Eye (tissue), 1 donor: Measurements from ENCODE around the gene NPRL2.

Experiments
- DNase-seq: peaks from one replicate; pipeline ENCODE4 v3.0.0-alpha.2; 2015

NPRL2 gene

DNA sequence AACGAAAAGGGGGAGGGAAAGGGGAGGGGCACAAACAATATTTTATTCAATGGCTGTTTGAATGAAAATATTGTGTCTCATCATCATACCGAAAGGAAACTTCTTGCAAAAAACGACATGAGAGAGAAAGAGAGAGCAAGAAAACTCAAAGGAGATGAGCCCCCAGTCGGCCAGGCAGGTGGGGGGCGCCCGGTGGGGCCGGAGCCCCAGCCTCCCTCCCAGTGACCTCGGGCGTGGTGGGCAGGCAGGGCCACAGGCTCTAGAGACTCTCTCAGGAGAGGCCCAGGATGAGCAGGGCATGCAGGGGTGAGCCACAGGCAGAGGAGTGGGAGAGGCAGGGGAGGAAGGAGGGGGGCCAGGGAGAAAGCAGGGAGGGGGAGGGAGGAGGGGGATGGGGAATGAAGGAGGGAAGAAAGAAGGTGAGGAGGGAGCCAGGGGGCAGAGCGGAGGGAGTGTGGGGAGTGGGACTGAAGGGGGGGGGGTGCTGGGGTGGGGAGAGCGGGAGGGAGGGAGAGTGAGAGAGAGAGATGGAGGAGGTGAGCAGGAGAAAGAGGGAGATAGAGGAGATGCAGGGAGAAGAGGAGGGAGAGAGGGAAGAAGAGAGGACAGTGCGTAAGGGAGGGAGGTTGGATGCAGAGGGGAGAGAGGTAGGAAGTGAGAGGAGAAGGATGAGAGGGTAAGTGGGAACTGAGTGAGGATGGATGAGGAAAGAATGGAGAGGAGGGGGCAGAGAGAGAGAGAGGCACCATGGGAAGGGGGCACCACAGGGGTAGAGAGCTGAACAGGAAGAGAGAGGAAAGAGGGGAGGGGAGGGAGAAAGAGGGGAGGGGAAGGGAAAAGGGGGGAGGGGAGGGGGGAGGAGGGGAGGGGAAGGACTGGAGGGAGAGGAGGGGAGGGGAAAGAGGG, 22.8 kb upstream of the NPRL2 start:
- DNase-seq, result peak; percentile 85

DNA sequence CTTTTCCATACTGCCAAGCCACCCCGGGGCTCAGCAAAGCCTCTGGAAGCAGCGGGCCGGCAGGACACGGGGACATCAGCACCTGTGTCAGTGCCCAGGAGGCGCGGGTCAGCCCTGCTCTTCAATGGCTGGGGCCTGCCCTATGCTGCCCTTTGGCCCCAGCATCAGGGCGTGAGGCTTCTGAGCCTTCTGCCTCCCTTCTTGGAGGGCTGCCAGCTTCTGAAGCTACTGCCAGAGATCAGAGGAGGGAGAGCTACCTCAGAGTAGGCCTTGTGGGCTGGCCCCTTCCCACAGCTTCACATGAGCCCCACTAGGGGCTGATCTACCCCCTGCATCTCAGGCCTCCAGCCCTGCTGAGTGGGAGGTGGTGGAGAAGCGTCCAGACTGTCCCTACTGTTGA, 21.8 kb upstream of the NPRL2 start:
- peak; percentile 68 for DNase-seq

DNA sequence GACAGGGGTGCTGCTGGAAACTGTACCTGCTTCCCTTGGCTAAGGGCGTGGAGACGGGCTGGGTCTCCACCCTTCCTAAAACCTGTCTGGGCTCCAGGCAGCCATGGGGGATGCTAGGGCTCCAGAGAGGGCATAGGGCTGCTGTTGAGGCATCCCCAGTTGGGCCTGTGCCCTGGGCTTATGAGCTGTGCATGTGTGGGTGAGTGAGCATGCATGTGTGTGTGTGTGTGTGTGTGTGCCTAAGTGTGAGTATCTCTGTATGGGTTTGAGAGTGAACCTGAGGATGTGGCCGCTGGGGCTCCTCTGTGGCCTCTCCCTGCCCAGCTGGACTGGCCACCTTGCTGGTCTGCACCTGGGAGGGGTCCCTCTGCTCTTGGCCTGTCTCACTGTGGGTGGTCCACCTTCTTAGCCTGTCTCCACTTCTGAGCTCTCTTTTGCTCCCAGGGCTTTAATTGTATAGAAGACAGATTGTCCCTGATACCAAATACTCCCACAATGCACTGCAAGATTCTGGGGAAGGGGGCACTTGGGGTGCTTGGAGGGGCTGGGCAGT, 20.6 kb upstream of the NPRL2 start:
- DNase-seq, result peak; percentile 55

DNA sequence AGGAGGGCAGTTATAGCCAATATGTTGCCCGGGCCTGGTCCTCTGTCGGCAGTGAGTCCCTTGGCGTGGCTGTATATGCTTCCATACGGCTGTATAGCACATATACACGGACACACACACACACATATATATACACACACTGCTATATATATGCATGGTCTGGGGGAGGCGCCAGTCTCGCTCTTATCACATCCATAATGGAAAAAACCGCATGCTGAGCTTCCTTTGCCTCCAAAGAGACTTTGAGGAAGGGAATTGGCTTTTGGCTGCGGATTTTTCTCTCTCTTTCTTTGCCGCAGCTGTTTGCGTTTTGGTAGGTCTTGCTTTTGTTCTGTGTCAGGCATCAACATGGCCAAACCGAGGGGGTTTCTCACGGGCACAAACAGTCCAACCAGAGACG, 20.0 kb upstream of the NPRL2 start:
- peak; percentile 80 for DNase-seq

DNA sequence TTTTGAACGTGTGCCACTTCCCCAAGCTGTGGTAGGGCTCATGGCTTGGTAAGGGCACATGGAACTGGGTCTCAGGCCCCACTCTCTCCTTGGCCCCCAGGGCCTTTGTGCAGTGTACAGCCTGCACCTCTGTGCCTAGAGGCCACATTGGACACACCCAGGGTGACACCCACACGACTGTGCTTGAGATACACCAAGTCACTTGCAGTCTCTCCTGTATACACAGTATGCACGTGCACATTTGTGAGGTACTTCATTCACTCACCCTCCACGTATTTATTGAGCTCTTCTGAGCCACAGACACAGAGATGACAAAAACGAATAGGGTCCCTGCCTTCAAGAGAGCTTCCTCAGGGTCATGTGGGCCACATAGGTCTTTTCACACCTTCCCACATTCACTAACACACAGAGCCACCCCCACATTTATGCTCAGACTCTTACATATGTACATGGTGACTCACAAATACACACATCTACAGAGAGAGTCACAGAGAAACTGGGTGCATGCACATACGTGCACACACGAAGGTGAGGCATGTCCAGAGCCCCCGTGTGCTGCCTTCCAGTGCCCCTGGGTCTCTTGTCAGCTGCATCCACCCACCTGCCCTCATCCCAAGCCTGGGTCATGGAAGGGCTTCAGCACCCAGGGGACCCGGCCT, 18.6 kb upstream of the NPRL2 start:
- DNase-seq, result no peak

DNA sequence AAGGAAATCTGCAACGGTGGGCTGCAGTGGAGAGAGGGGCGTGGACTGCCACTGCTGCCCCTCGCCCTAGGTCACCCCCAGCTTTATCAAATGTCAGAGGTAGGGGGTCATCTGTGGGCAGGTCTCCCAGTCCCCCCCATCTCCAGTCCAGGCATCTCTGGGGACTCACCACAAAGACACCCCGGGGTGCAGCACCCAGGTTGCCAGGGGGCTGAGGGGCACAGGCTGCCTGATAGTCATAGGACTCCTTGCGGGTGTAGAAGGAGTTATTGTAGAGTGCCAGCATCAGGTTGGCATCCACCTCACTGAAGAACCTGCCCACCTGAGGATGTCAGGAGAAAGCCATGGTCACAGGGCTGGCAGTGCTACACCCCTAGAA, 15.3 kb upstream of the NPRL2 start:
- DNase-seq, result no peak

DNA sequence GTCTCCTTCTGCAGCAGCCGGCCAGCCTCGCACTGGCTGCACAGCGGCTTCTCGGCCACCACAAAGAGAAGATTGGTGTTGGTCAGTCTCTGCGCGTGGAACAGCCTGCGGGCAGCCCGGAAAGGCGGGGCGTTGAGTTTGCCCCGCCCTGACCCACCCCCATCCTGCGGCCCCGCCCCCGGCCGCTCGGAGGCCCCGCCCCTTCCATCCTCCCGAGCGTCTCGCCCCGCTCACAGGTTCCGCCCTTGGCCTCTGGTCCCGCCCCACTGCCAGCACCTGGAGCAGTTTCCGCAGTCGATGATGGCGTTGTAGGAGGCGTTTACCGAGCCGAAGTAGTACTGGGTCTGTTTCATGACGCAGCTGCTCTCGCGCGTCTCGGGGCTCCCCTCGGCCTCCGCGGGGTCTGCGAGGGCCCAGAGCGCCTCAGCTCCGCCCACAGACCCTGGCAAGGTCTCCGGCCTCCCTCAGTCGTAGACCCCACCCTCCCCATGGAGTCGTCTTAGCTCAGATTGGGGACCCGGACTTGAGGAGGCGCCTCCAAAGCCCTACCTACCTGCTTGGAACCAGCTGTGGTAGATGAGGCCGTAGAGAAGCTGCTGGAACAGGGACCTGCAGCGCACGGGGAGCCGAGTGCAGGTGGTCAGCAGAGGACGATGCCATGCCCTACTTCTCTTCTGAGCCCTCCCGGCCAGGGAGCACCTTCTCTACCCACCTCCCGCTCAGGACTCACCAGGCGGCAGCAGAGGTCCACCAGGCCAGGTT, 14.7 kb upstream of the NPRL2 start:
- DNase-seq, result peak; percentile 88

DNA sequence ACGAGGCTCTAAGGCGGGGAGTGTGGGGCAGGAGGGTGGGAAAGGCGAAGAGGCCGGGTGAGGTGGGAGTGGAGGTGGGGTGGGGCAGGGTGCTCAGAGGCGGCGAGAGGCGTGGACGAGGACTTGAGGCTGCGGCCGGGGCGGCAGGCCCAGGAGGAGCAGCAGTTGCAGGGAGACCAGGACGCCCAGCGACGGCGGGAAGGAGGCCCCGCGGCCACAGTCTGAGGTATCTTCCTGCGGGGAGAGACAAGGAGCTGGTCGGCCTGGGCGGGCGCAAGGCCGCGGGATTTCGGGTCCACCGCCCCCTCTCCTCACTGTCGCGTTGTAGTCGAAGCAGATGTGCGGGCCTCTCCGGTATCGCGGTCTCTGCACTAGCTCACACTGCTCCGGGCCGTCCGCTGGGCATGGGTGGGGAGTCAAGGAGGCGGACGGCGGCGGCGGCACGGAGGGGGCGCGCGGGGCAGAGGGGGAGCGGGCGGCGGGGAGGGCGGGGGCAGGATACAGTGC, 14.1 kb upstream of the NPRL2 start:
- peak; percentile 79 for DNase-seq

DNA sequence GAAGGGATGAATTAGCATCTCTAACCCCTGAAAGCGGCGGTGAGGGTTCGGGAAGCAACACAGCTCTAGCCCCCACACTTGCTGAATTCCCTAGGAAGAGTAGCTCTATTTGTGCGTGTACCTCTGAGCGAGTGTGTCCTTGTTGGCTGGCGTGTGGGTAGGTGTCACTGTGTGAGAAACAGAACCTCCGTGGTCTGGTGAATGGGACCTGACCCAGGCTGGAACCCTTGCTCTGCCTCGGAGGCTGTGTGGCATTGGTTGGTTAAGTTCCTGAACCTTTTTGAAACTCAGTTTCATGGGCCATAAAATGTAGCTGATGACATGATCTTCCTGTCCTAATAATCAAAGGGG, 9.2 kb upstream of the NPRL2 start:
- no peak for DNase-seq

DNA sequence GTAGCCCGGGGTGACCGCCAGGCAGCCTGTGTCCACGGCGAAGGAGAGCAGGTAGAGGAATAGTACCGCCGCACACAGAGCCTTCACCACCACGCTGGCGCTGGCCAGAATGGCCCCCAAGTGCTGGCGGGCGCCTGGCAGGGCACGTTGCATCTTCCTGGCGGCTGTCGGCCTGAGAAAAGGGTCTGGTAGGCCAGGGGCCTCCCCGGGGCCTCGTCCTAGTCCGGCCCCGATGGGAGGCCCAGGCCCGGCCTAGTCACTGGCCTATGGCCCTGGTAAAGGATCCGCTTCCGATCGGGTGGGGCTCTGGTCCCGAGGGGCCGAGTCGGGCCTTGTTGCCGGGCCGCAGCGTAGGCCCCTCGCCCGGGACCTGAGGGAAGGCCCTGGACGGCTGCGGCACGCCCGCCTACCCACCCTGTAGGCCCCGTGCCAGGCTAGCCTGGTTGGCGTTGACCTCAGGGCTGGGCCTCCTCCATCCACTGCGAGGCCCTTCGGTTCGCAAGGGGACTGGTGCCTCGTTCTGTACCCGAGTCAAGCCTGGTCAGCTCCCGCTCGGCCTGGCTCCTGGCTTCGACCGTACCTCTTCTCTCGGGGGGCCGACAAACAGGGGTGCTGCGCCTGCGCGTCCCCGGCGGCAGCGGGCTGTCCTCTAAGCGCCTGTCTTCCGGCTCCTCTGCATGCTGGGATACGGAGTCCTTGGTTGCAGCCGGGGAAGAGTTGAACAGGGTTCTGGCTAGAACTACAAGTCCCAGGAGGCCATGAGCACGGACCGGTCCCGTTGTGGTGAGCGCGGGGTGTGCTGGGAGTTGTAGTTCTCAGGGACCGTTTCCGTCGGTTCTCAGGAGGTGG, 8.6 kb upstream of the NPRL2 start, which contains the start of gene TMEM115:
TMEM115 (minus strand) TSS at position 611 of the 849 bp plus-strand sequence; CDS start at position 153, 458 bp downstream.
- peak; percentile 99 for DNase-seq

DNA sequence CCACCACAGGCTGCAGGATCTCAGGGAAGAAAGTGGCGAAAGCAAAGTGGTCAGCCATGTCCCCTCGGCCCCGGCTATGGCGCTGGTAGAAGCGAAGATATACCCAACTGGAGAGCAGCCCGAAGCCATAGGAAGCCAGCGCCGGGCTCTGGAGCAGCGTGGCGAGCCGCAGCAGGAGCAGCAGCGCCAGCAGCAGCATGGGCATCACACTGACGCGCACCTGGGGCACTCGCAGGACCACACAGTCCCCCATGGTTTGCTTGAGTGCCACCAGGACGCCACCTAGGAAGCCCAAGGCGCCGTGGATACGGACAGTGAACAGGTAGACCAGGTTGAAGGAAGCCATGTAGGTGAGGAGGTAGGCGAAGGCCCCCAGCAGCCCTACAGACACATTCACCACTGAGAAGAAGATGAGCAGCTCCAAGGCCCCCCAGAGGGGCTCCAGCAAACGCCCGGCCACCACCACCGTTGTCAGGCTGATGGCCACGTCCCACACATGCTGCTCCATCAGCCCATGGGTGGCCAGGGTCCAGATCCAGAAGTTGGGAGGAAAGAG, 7.9 kb upstream of the NPRL2 start:
- peak; percentile 0 for DNase-seq

DNA sequence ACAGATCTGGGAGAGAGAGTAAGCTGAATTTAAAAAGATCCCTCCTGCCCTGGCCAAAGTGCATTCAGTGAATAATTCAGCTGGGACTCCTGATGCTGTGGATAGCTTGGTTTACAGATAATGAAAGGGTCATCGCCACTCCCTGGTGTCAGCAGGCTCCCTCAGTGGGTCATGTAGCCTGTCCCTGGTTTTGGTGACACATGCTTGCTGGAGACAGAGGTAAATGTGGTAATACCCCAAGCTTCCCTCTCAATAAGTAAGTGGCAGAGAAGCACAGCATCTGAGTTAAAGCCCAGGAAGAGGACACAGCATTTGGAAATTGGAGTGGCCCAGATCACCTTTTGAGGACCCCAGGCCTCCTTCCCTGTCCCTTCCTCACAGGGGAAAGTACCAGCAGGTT, 6.9 kb upstream of the NPRL2 start:
- DNase-seq, result no peak

DNA sequence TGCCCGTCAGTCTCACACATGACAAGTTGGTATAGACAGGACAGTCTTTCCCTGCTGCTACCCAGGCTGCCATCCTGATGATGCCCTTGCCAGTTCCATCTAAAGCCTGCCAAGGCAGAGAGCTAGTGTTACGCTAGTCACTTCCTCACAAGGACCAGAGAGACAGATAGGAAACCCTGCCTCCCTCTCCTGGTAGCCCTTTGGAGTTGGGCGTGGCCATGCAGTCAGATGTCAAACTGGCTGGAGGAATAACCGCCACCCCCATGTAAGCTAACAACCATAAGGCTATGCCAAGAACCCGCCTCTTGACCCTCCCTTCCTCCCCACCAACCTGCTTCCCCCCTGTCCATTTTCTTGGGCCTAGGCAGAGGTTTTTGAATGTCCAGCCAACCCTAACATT, 6.0 kb upstream of the NPRL2 start:
- DNase-seq, result no peak

DNA sequence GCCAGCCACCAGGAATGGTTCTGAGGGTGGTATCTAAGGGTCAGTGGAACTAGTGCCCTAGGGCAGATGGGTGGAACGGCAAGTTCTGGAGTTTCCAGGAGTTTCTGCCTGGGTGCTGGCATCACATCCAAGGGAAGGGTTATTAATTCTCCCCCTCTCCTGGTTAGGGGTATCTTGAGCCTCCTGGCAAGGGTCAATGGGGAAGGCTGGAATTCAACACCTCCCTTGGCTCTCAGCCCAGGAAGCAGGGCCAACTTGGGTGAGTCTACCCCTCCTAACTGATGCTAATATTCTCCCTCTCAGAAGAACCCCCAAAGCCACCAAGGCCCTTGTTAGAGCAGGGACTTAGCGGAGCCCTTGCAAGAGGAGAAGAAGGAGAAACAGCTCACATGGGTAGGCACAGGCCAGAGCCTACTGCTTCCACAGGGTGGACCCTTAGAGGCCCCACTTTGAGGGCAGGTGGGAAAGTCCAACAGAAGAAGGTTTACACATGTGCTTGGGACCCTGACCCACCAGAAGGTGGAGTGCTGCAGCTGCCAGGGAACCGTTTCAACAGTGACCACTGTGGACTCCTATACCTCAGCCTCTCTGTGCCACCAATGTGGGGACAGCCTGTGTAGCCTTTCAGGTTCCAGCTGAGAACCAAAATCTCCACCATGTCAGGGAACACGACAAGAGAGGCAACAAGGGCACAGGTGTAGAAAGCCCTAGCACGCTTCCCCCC, 5.4 kb upstream of the NPRL2 start:
- DNase-seq, result no peak

DNA sequence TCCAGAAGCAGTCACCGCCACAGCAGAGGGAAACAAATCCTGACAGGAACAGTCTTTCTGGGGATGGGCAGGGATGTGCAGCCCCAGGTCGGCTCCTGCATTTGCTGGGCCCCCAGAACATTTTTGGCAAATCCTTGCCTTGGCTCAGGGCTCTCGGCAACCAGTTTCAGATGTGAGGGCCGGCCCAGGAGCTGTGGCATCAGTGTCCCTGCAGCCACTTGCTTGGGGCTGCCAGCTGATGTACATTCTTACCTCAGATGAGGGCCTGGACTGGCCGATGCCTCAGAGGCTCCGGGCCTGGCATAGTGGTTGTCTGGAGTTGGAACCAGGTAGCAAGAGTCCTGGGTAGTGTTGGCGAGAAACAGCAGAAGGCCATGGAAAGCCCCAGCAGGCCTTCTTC, 4.3 kb upstream of the NPRL2 start:
- DNase-seq, result no peak

DNA sequence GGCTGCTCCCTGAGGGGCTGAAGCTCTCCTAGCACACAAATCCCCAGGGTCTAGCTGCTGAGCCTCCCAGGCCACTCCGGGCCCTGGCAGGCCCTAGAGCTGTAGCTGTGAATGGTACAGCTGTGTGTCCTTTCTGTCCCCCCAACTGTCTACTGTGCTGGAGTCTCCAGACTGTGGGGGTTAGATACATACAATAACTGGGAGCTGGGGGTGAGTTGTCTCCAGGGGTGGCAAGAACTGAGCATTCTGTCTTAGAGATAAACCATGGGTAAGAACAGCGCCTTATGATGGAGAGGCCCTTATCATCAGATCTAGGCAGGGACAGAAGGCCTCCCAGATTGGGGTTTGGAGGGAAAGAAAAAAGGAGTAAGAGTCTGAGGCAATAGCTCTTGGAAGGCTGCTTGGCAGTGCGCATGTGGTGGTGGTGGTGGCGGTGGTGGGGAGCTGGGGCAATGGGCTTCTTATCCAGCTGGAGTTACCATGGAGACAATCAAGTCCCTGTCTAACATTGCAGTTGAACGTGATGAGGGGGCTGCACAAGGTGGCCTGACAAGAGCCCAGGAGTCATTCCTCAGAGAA, 3.7 kb upstream of the NPRL2 start:
- DNase-seq, result no peak

DNA sequence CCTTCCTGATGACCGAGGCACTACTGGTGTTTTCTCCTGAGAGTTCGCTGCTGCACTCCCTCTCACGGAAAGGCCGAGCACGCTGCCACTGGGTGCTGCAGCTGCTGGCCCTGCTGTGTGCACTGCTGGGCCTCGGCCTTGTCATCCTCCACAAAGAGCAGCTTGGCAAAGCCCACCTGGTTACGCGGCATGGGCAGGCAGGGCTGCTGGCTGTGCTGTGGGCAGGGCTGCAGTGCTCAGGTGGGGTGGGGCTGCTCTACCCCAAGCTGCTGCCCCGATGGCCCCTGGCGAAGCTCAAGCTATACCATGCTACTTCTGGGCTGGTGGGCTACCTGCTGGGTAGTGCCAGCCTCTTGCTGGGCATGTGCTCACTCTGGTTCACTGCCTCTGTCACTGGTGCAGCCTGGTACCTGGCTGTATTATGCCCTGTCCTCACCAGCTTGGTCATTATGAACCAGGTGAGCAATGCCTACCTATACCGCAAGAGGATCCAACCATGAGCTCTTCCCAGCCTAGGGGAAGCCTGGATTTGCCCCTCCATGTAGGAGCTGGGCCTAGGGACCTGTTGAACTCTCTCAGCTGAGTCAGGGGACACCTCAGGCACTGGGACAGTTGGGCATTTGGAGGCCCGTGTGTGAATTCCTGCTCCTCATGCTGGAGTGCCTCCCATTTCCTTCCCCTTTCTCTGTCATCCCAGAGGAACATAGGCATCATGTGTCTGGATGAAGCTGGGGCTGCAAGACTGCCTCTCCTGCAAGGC, 2.9 kb upstream of the NPRL2 start:
- no peak for DNase-seq

DNA sequence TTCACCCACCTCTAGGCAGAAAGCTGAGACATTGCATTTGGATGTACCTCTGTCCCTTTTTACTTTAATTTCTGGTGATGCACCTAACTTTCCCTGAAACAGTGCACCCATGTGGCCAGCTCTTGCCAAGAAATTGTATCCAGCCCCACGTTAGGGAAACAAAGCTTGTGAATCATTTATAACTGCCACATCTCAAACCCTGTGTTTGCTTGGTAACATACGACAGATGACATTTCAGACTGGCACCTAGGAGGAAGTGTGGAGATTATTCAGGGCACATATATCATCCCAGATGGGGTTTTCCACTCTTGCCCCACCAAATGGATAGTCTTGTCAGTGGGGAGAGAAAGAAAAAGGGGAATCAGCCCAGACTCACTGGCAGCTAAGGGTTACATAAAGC, 2.2 kb upstream of the NPRL2 start:
- DNase-seq, result no peak

DNA sequence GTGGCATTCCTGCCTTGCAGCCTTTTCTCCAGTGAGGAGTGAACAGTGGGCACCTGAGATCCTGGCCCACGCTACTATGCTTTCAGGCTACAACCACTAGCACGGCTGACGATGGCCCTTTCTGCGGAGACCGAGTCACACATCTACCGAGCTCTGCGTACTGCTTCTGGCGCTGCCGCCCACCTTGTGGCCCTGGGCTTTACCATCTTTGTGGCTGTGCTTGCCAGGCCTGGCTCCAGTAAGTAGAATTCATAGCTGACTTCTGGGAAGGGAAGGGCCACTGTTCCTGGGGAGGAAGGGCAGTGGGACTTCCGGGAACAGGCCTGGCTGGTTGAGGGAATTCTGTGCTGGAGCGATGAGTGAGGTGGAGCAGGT, 735 bp upstream of the NPRL2 start:
- no peak for DNase-seq

DNA sequence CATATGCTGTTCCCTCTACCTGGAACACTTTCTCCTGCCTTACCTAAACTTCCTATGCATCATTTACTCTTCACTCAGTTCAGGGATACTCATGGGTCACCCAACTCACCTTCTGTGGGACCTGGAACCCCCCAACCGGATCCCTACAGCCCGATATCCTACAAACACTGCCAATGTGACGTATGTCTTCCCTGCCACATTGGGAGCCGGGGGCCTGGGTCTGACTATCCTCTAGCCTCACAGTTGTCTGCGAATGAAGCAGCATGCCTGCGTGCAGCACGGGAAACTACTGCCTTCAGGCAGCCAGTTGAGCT, 405 bp downstream of the NPRL2 start:
- DNase-seq, result no peak
